GM21619 (cell line): ENCODE results near the gene CHD9.
"Not testable (repeated sequence)": the region's sequence is repeated elsewhere in the genome, so short reads cannot be mapped to it uniquely, and the experiment has no call there.

Experiments used
- ATAC-seq: cut with Tn5 transposase; IDR thresholded peaks from one replicate; pipeline ENCODE4 v1.9.1; 2021; ENCODE audit not compliant: unreplicated experiment

The CHD9 gene

GRCh38 chr16:53262645-53263044 is 207.9 kb downstream of the CHD9 start:
- no peak for ATAC-seq

- ATAC-seq, result no peak
Measured at GRCh38 chr16:53266156-53266555, 211.4 kb downstream of the CHD9 start.

- ATAC-seq, result not testable (repeated sequence)
Measured at GRCh38 chr16:53278498-53278897, 223.7 kb downstream of the CHD9 start.

GRCh38 chr16:53281280-53281679 is 226.5 kb downstream of the CHD9 start:
- no peak for ATAC-seq

GRCh38 chr16:53281859-53282258 is 227.1 kb downstream of the CHD9 start:
- no peak for ATAC-seq

GRCh38 chr16:53282328-53282727 is 227.5 kb downstream of the CHD9 start:
- no peak for ATAC-seq

GRCh38 chr16:53282975-53283946 is 228.5 kb downstream of the CHD9 start:
- no peak for ATAC-seq

- no peak for ATAC-seq
Measured at GRCh38 chr16:53285236-53285635, 230.4 kb downstream of the CHD9 start.

GRCh38 chr16:53290520-53290919 is 235.7 kb downstream of the CHD9 start:
- ATAC-seq, result no peak

- no peak for ATAC-seq
Measured at GRCh38 chr16:53291757-53292392, 237.1 kb downstream of the CHD9 start.

- no peak for ATAC-seq
Measured at GRCh38 chr16:53297477-53297876, 242.7 kb downstream of the CHD9 start.

GRCh38 chr16:53304334-53304733 is 249.5 kb downstream of the CHD9 start:
- no peak for ATAC-seq

GRCh38 chr16:53305743-53306142 is 251.0 kb downstream of the CHD9 start:
- ATAC-seq, result no peak

GRCh38 chr16:53309457-53309856 is 254.7 kb downstream of the CHD9 start:
- ATAC-seq, result no peak

GRCh38 chr16:53320992-53321391 is 266.2 kb downstream of the CHD9 start:
- no peak for ATAC-seq

- no peak for ATAC-seq
Measured at GRCh38 chr16:53323924-53324323, 269.1 kb downstream of the CHD9 start.

GRCh38 chr16:53330991-53331390 is 276.2 kb downstream of the CHD9 start:
- not testable (repeated sequence) for ATAC-seq

- ATAC-seq, result no peak
Measured at GRCh38 chr16:53334581-53334980, 279.8 kb downstream of the CHD9 start.

- ATAC-seq, result no peak
Measured at GRCh38 chr16:53337294-53337693, 282.5 kb downstream of the CHD9 start.

GRCh38 chr16:53341792-53342191 is 287.0 kb downstream of the CHD9 start:
- ATAC-seq, result no peak

GRCh38 chr16:53355064-53355463 is 300.3 kb downstream of the CHD9 start:
- no peak for ATAC-seq
